ENCODE data around the gene P2RY8.
"Not testable (repeated sequence)": the region's sequence is repeated elsewhere in the genome, so short reads cannot be mapped to it uniquely, and the experiment has no call there.

P2RY8 gene

DNA sequence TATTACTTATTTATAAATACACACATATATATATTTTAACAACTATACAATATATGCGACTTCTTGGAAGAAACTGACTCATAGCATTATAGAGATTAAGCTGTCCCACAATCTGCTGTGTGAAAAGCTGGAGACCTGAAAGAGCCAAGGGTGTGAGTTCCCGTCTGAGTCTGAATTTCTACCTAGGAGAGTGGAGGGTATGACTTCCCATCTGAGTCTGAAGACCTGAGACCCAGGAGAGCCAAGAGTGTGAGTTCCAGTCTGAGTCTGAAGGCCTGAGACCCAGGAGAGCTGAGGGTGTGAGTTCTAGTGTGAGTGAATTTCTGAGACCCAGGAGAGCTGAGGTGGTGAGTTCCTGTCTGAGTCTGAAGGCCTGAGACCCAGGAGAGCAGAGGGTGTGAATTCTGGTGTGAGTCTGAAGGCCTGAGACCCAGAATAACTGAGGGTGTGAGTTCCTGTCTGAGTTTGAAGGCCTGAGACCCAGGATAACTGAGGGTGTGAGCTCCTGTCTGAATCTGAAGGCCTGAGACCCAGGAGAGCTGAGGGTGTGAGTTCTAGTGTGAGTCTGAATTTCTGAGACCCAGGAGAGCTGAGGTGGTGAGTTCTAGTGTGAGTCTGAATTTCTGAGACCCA lies 8.9 kb upstream of the P2RY8 start:
- no peak for DNase-seq (ENCODE audit: low read depth)

DNA sequence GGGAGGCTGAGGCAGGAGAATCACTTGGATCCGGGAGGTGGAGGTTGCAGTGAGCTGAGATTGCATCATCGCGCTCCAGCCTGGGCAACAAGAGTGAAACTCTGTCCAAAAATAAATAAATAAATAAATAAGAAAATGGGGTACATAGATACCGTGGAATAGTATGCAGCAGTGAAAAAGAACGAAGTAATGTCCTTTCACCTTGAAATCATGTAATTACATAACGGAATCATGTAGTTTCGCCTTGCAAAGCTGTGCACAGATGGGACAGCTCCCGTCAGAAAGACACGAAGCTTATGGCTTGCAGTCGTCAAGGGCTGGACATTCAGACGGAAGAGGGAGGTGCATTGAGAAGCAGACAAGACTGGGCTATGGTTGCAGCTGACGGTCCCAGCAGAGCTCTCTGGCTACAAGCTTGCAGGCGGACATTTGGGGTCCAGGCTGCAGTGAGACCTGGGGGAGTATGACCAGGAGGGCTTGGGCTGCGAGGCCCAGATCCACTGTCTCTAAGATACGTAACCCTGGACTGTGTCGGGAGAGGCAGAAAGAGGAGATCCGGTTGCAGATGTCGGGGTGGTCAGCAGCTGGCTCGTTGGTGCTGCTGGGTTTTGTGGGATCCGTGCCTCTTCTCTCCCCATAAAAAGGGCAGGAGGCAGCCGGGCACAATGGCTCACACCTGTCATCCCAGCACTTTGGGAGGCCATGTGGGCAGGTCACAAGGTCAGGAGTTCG lies 6.2 kb upstream of the P2RY8 start:
- DNase-seq (ENCODE audit: low read depth), result no peak

- DNase-seq (ENCODE audit: low read depth), result not testable (repeated sequence)
Observed at GRCh38 chrX:1539146-1539545, 2.2 kb upstream of the P2RY8 start.

DNA sequence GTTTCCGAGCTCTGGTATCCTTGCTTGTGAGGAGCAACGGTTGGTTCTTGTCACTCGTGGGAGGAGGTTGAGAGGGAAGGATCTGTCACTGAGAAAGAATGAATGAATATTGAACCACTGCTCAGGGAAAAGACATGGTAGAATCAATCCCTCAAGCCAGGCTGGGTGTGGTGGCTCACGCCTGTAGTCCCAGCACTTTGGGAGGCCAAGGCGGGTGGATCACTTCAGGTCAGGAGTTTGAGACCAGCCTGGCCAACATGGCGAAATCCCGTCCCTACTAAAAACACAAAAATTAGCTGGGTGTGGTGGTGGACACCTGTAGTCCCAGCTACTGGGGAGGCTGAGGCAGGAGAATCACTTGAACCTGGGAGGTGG lies 718 bp upstream of the P2RY8 start:
- DNase-seq (ENCODE audit: low read depth), result not testable (repeated sequence)

DNA sequence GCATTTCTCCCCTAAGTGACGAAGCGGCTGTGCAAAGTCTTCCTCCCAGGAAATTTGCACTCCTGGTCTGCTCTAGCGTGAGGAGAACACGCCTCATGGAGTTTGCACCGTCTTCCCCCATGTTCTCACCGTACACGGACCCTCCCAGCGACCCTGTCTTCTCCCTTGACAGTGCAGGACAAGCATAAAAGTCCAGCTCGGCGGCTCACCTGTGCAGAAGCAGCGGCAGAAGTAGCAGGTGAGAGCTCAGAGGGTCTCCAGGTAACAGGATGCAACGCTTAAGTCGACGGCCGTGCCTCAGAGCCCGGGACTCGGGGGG lies 314 bp downstream of the P2RY8 start:
- DNase-seq (ENCODE audit: low read depth), result no peak

DNA sequence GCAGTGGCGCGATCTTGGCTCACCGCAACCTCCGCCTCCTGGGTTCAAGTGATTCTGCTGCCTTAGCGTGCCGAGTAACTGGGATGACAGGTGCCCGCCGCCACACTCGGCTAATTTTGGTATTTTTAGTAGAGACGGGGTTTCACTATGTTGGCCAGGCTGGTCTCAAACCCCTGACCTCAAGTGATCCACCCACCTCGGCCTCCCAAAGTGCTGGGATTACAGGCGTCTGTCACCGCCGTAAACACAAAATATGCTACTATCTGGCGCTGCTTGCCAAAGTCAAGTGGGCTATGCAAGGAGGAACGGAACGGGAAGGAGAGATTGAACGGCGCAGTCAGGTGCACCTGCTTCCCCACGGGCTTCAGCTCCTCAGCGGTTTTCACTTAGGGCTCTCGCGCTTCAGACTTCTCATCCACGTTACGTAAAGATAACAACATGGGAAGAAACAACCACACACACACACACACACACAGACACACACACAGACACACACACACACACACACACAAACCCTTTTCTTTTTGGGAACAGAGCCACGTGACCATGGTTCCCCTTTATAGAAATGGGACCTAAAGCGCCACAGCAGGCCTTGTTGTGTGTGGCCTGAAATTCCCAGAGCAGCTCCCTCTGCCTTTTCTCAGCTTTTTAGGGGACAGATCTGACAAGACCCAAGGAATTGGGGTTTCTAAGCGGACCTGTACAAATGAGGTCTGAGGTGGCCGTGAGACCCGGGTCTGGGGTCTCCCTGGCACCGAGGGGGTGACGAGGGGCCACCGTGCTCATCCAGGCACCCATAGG lies 1.5 kb downstream of the P2RY8 start:
- DNase-seq (ENCODE audit: low read depth), result no peak

- no peak for DNase-seq (ENCODE audit: low read depth)
Observed at GRCh38 chrX:1534301-1535168, 2.5 kb downstream of the P2RY8 start.

GRCh38 chrX:1533058-1533457 lies 3.9 kb downstream of the P2RY8 start:
- no peak for DNase-seq (ENCODE audit: low read depth)

DNA sequence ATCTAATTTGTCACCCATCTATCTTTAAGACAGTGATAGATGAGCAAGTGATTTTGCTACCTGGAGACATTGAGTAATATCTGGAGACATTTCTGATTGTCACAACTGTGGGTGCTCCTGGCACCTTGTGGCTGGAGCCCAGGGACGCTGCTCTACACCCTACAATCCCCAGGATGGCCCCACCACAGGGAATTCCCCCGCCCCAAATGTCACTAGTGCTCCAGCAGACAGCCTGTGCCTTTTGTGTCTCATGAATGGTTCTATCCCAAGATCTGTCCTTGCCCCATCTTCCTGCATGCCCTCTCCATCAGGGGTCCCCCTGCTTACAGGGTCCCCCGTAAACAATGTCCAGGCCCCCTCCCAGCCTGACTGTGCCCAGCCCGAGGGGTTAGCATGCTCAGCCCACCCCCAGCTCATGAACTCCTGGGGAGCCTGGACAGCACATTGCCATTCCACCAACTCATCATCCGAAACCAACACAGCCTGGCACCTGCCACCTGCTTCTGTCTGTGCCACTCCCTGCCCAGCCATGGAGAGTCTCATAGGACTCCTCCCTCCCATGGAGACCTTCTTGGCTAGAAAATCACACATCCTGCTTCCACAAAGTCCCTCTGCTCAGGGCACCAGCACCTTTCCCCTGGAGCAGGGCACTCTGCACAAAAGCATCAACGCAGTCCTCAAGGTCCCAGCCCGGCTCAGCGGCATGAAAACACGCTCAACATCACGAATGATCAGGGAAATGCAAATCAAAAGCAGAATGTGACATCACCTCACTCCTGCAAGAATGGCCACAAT lies 5.7 kb downstream of the P2RY8 start:
- no peak for DNase-seq (ENCODE audit: low read depth)

GRCh38 chrX:1529756-1530155 lies 7.2 kb downstream of the P2RY8 start:
- no peak for DNase-seq (ENCODE audit: low read depth)

DNA sequence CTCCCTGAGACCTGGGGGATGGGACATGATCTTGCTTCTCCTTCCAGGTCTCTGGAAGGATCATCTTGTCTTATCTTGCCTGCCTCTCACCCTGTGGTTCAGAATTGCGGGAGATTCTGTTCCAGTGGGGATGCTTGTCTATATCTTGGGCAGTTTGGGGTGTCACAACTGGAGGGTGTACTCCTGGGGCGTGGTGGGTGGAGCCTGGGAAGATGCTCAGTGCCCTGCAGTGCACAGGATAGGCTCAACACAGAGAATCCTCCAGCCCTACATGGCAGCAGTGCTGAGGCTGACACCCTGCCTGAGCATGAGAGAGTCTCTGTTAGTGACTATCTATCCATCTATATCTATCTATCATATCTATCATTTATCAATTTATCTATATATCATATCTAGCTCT lies 7.7 kb downstream of the P2RY8 start:
- no peak for DNase-seq (ENCODE audit: low read depth)

DNA sequence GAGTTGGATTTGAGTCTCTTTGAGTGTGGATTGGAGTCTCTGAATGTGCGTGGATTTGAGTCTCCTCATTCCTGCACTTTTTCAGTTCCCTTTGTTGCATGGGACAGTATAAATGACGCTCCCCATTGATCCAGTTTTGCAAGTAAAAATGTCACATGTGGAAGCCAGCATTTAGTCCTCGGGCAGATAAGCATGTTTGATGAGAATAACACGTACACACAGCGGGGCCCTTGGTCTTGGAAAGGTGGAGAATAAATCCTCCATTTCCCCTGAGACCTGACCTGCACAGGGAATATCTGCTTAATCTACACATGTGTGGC lies 8.1 kb downstream of the P2RY8 start:
- DNase-seq (ENCODE audit: low read depth), result no peak

DNA sequence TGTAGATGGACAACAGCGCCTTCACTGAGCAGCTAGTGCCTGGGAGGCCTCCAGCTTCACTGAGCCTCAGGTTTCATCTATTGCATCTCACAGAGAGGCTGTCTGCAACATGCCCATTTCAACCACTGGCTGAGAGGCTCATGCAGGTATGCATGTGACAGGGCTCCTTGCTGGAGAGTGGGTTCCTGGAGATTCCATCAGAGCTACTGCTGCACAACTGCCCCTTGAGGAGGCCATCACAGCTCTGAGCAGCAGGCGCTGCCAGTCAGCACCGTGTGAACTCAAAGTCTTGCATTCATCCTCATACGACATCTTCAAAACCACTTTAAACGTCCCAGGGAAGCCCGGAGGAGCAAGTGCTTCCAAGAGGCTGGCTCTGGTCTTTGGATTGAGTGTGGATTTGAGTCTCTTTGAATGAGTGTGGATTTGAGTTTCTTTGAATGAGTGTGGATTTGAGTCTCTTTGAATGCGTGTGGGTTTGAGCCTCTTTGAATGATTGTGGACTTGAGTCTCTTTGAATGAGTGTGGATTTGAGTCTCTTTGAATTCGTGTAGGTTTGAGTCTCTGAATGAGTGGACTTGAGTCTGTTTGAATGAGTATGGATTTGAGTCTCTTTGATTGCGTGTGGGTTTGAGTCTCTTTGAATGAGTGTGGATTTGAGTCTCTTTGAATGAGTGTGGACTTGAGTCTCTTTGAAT lies 8.7 kb downstream of the P2RY8 start:
- no peak for DNase-seq (ENCODE audit: low read depth)

DNA sequence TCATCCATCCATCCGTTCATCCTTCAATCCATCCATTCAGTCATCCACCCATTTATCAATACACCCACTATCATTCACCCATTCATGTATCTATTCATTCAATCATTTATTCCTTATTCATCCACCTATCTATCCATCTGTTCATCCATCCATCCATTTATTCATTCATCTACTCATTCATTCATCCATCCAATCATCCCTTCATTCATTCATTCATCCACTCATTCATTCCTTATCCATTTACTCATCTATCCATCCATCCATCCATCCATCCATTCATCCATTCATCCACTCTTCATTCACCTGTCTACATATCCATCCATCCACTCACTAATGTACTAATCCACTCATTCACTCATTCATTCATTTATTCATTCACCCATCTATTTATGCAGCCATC lies 9.5 kb downstream of the P2RY8 start:
- DNase-seq (ENCODE audit: low read depth), result no peak

GRCh38 chrX:1526565-1526964 lies 10.4 kb downstream of the P2RY8 start:
- no peak for DNase-seq (ENCODE audit: low read depth)

DNA sequence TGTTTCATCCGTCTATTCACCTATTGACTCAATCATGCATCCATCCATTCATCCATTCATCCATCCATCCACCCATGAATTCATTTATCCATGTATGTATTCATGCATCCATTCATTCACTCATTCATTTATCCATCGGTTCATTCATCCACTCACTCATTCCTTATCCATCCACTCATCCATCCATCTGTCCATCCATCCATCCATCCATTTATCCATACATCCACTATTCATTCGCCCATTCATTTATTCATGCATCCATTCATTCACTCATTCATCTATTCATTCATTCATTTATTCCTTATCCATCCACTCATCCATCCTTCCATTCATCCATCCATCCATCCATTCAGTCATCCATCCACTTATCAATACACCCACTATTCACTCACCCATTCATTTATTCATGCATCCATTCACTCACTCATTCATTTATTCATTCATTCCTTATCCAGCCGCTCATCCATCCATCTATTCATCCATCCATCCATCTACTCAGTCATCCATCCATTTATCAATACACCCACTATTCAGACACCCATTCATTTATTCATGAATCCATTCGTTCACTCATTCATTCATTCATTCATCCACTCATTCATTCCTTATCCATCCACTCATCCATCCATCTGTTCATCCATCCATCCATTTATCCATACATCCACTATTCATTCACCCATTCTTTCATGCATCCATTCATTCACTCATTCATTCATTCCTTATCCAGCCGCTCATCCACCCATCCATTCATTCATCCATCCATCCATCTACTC lies 11.2 kb downstream of the P2RY8 start:
- no peak for DNase-seq (ENCODE audit: low read depth)

GRCh38 chrX:1524874-1525582 lies 12.0 kb downstream of the P2RY8 start:
- no peak for DNase-seq (ENCODE audit: low read depth)

DNA sequence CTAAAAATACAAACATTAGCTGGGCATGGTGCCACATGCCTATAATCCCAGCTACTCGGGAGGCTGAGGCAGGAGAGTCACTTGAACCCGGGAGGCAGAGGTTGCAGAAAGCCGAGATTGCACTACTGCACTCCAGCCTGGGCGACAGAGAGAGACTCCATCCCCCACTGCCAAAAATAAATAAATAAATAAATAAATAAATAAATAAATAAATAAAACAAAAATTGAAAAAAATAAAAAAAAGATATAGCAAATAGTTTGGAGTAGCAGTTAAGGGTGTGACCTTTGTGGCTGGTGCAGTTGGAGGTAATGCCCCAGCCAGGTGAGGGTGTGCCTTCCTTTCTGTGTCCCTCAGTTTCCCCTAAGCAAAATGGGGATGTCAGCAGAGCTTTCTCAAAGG lies 14.1 kb downstream of the P2RY8 start:
- not testable (repeated sequence) for DNase-seq (ENCODE audit: low read depth)

- DNase-seq (ENCODE audit: low read depth), result no peak
Observed at GRCh38 chrX:1521459-1521956, 15.5 kb downstream of the P2RY8 start.
